HCT116 (cell line): ENCODE measurements around the gene GALNT7. TPM values are rescaled to one million over a fixed set of nuclear protein-coding genes. Genes with fewer than 3 reads are reported as not detected.

Source experiments
- ATAC-seq: fragments of 200-7000 bp; cut with Tn5 transposase; 2 replicates; pipeline ENCODE4 v1.9.1; 2020; ENCODE audit warnings: mild to moderate bottlenecking, moderate library complexity
- BruUV-seq: library from RNA; stranded (reverse); fragments of 400-500 nt; replicated peaks from 2 replicates; lab custom pipeline; 2021; lab: Mats Ljungman, UMichigan
- CTCF ChIA-PET: fragments of 300-600 bp; sonication (Branson Sonifier 250); formaldehyde crosslinking; loops from one replicate; lab custom pipeline; 2021; ENCODE audit warnings: antibody characterized with exemption; lab: Charles Lee
- POLR2A ChIA-PET: fragments of 300-600, 350-600 bp; sonication (Branson Sonifier 250); formaldehyde crosslinking; loops from one replicate; lab custom pipeline; 2021; ENCODE audit warnings: antibody characterized with exemption; lab: Charles Lee
- RAD21 ChIA-PET, 2 experiments: fragments of 300-600 bp; sonication (Branson Sonifier 250); formaldehyde crosslinking; loops; one replicate each; lab custom pipeline; 2023; ENCODE audit warnings: low total read pairs in 2 of 2; ENCODE audit not compliant: uncharacterized antibody in 2 of 2, unreplicated experiment in 2 of 2, low non-redundant PET in 1 of 2; lab: Charles Lee
- DNase-seq: peaks from one replicate; pipeline ENCODE4 v3.0.0-alpha.2; 2010; ENCODE audit warnings: low read depth, low spot score
- H2AFZ ChIP-seq: fragments of 200-600 bp; shearing (Covaris generic), sonication (generic); 2 replicates; pipeline ENCODE4 v1.6.1; 2017; ENCODE audit warnings: low read depth, mixed run types, mixed read lengths, antibody characterized with exemption, low read length; ENCODE audit not compliant: poor library complexity, severe bottlenecking
- H3K27ac ChIP-seq: 2 replicates; pipeline ENCODE4 v1.5.1; 2012; ENCODE audit warnings: low read depth, low read length
- H3K27me3 ChIP-seq: fragments of 200-600 bp; sonication (generic); 2 replicates; pipeline ENCODE4 v1.6.1; 2016; ENCODE audit warnings: mixed run types, low read length, mixed read lengths; ENCODE audit not compliant: insufficient read depth
- H3K36me3 ChIP-seq, 2 experiments: fragments of 200-500 bp in 1 of 2; fragments of 200-600 bp in 1 of 2; sonication (Bioruptor generic) in 1 of 2; sonication (generic) in 1 of 2; 2 replicates each; pipeline versions ENCODE4 v1.5.1 to v1.6.1; 2014 to 2016; ENCODE audit warnings: low read length in 2 of 2, inconsistent platforms in 1 of 2, mixed read lengths in 1 of 2, mixed run types in 1 of 2; ENCODE audit not compliant: insufficient read depth in 2 of 2, control insufficient read depth in 1 of 2
- H3K4me1 ChIP-seq, 2 experiments: fragments of 200-600 bp in 1 of 2; sonication (generic) in 1 of 2; 2 replicates each; pipeline versions ENCODE4 v1.5.1 to v1.6.1; 2012 to 2017; ENCODE audit warnings: low read length in 2 of 2, inconsistent platforms in 1 of 2, mild to moderate bottlenecking in 1 of 2, mixed read lengths in 1 of 2, mixed run types in 1 of 2, moderate library complexity in 1 of 2; ENCODE audit not compliant: insufficient read depth in 2 of 2, control insufficient read depth in 1 of 2
- H3K4me2 ChIP-seq: fragments of 200-600 bp; sonication (generic); 2 replicates; pipeline ENCODE4 v1.6.1; 2017; ENCODE audit warnings: mixed run types, low read length, mixed read lengths
- H3K4me3 ChIP-seq, 2 experiments: fragments of 200-600 bp in 1 of 2; sonication (generic) in 1 of 2; replicated peaks in 1 of 2; 2 replicates each; pipeline ENCODE4 v1.5.1; 2011 to 2016; ENCODE audit warnings: low read length in 2 of 2, control low read depth in 1 of 2, low read depth in 1 of 2, mild to moderate bottlenecking in 1 of 2, mixed read lengths in 1 of 2, mixed run types in 1 of 2
- H3K79me2 ChIP-seq: fragments of 200-600 bp; sonication (generic); 2 replicates; pipeline ENCODE4 v1.6.1; 2017; ENCODE audit warnings: mild to moderate bottlenecking, mixed run types, low read length, moderate library complexity, mixed read lengths; ENCODE audit not compliant: insufficient read depth
- H3K9ac ChIP-seq: fragments of 200-600 bp; sonication (generic); 2 replicates; pipeline ENCODE4 v1.6.1; 2016; ENCODE audit warnings: low read length, mixed read lengths
- H3K9me2 ChIP-seq: fragments of 200-600 bp; sonication (generic), shearing (Covaris generic); 2 replicates; pipeline ENCODE4 v1.6.1; 2017; ENCODE audit warnings: mixed run types, mild to moderate bottlenecking, moderate library complexity; ENCODE audit not compliant: insufficient read depth
- H3K9me3 ChIP-seq, 2 experiments: fragments of 200-500 bp in 1 of 2; fragments of 200-600 bp in 1 of 2; sonication (Bioruptor generic) in 1 of 2; sonication (generic) in 1 of 2; 2 replicates each; pipeline ENCODE4 v1.6.1; 2014 to 2017; ENCODE audit warnings: low read length in 2 of 2, mixed read lengths in 2 of 2, inconsistent platforms in 1 of 2, low read depth in 1 of 2, mild to moderate bottlenecking in 1 of 2, mixed run types in 1 of 2, moderate library complexity in 1 of 2; ENCODE audit not compliant: control insufficient read depth in 1 of 2, insufficient read depth in 1 of 2
- H4K20me1 ChIP-seq: fragments of 200-600 bp; sonication (generic), shearing (Covaris generic); 2 replicates; pipeline ENCODE4 v1.6.1; 2017; ENCODE audit warnings: mixed run types, mild to moderate bottlenecking, moderate library complexity; ENCODE audit not compliant: insufficient read depth
- CTCF ChIP-seq, 3 experiments: fragments of 200-600 bp in 1 of 3; sonication (generic) in 1 of 3; IDR thresholded peaks in 2 of 3; conservative IDR thresholded peaks in 1 of 3; 2 replicates each; pipeline ENCODE4 v1.5.1; 2012 to 2017; ENCODE audit warnings: low read depth in 2 of 3, low read length in 2 of 3, antibody characterized with exemption in 1 of 3, borderline replicate concordance in 1 of 3, control low read depth in 1 of 3, mild to moderate bottlenecking in 1 of 3, mixed read lengths in 1 of 3, mixed run types in 1 of 3, moderate library complexity in 1 of 3; ENCODE audit not compliant: insufficient read depth in 1 of 3
- EZH2phosphoT487 ChIP-seq: fragments of 200-600 bp; IDR thresholded peaks from 2 replicates; pipeline ENCODE4 v1.6.1; 2018; ENCODE audit warnings: antibody characterized with exemption, borderline replicate concordance
- POLR2A ChIP-seq: IDR thresholded peaks from 2 replicates; pipeline ENCODE4 v1.7.0; 2011; ENCODE audit warnings: borderline replicate concordance; ENCODE audit not compliant: insufficient read depth, insufficient read length; ENCODE audit errors: extremely low read depth
- RAD21 ChIP-seq: IDR thresholded peaks from 2 replicates; pipeline ENCODE4 v1.6.1; 2012; ENCODE audit warnings: low read depth, mild to moderate bottlenecking
- TCF7L2 ChIP-seq: IDR thresholded peaks from 2 replicates; pipeline ENCODE4 v1.7.0; 2011; ENCODE audit warnings: borderline replicate concordance, inconsistent platforms; ENCODE audit not compliant: insufficient read depth, insufficient read length; ENCODE audit errors: extremely low read depth
- ZBTB33 ChIP-seq: IDR thresholded peaks from 2 replicates; pipeline ENCODE4 v1.6.1; 2011; ENCODE audit warnings: mild to moderate bottlenecking, low read length, moderate library complexity; ENCODE audit not compliant: insufficient replicate concordance; ENCODE audit errors: extremely low read depth
- intact Hi-C: fragments of 100-400 bp; cut with micrococcal nuclease; formaldehyde crosslinking; loops from 2 replicates; pipeline ENCODE4 v1.10.0; 2022
- total RNA-seq: library from RNA; stranded (reverse); gene quantifications from one replicate; pipeline ENCODE4 v1.2.1, GENCODE V29; 2021; ENCODE audit not compliant: unreplicated experiment

Gene GALNT7
- total RNA-seq, 1 experiment from 2014 or later = 21.3 TPM

GRCh38 chr4:173311368-173311767, 142.8 kb downstream of the GALNT7 start:
- no peak overlapping the region for H3K4me2 ChIP-seq
- CTCF ChIA-PET = no interaction called here

More at GRCh38 chr4:173311368-173311767, 142.8 kb downstream of the GALNT7 start:
- intact Hi-C loops = loop anchor here (10.0 kb wide), 1 partner anchor 843 kb away; no protein-coding TSS in a partner anchor
- ChIA-PET RAD21 (no interaction called here), POLR2A (no interaction called here)
- Histone ChIP-seq H3K27me3 (no peaks in the 10 kb centered on the region), H4K20me1 (no peaks in the 10 kb centered on the region), H3K9ac (no peak overlapping the region), H3K27ac (no peak overlapping the region), H3K4me3 (no peak overlapping the region), H3K4me1 (no peaks in the 10 kb centered on the region), H3K36me3 (no peaks in the 10 kb centered on the region; a peak in 1 of 4 replicates), H3K9me3 (no peaks in the 10 kb centered on the region), H3K79me2 (no peaks in the 10 kb centered on the region)
- no peak for TF ChIP-seq ZBTB33
- no peak for TF ChIP-seq RAD21
- TF ChIP-seq POLR2A = no peak
- no peak for TF ChIP-seq CTCF (IDR thresholded peaks at IDR 0.05 in 2 of 3, conservative IDR thresholded peaks at IDR 0.05 in 1 of 3; ENCODE audit: borderline replicate concordance in 1 of 3, insufficient read depth in 1 of 3, low read depth in 2 of 3, low read length in 2 of 3)
- no peak for TF ChIP-seq EZH2phosphoT487
- no peak for TF ChIP-seq TCF7L2
- TF ChIP-seq, all 23 proteins: peak for 0
- DNase-seq = no peak
- Histone ChIP-seq H2AFZ (no peak overlapping the region), H3K9me2 (no peaks in the 10 kb centered on the region)
- no TSS peak for BruUV-seq
- ATAC-seq = no peak
